Measurements from ENCODE around the gene CFL1.

CFL1 gene

GRCh38 chr11:65817835-65818680, 39.9 kb downstream of the CFL1 start:
- TF ChIP-seq CTCF (IDR thresholded peaks at IDR 0.05; ENCODE audit: control insufficient read depth, extremely low read depth, insufficient read depth), result peak; percentile 100
- DNase-seq (ENCODE audit: low read depth), result peak; percentile 32
- peak overlapping the region; percentile 63 for H3K4me3 ChIP-seq (ENCODE audit: low read depth, low read length)

- no peak for DNase-seq (ENCODE audit: low read depth)
- no peak for TF ChIP-seq CTCF (IDR thresholded peaks at IDR 0.05; ENCODE audit: control insufficient read depth, extremely low read depth, insufficient read depth)
- H3K4me3 ChIP-seq (ENCODE audit: low read depth, low read length), result peak overlapping the region; percentile 63
Measured at GRCh38 chr11:65817312-65817834, 40.6 kb downstream of the CFL1 start.

GRCh38 chr11:65816696-65817095, 41.3 kb downstream of the CFL1 start:
- TF ChIP-seq CTCF (IDR thresholded peaks at IDR 0.05; ENCODE audit: control insufficient read depth, extremely low read depth, insufficient read depth), result no peak
- no peak for DNase-seq (ENCODE audit: low read depth)

GRCh38 chr11:65814986-65815565, 42.9 kb downstream of the CFL1 start:
- no peak overlapping the region for H3K4me3 ChIP-seq (ENCODE audit: low read depth, low read length)
- DNase-seq (ENCODE audit: low read depth), result no peak
- TF ChIP-seq CTCF (IDR thresholded peaks at IDR 0.05; ENCODE audit: control insufficient read depth, extremely low read depth, insufficient read depth), result no peak

More at GRCh38 chr11:65816696-65817095, 41.3 kb downstream of the CFL1 start:
- H3K4me3 ChIP-seq (ENCODE audit: low read depth, low read length), result no peak overlapping the region

- no peak overlapping the region for H3K4me3 ChIP-seq (ENCODE audit: low read depth, low read length)
- TF ChIP-seq CTCF (IDR thresholded peaks at IDR 0.05; ENCODE audit: control insufficient read depth, extremely low read depth, insufficient read depth), result no peak
- DNase-seq (ENCODE audit: low read depth), result no peak
Measured at GRCh38 chr11:65814131-65814985, 43.6 kb downstream of the CFL1 start.

GRCh38 chr11:65811764-65812475, 46.1 kb downstream of the CFL1 start:
- no peak for TF ChIP-seq CTCF (IDR thresholded peaks at IDR 0.05; ENCODE audit: control insufficient read depth, extremely low read depth, insufficient read depth)
- no peak overlapping the region for H3K4me3 ChIP-seq (ENCODE audit: low read depth, low read length)
- no peak for DNase-seq (ENCODE audit: low read depth)

Data from LNCaP clone FGC (cell line).